Thyroid gland (tissue), 4 donors: Measurements from ENCODE around the gene PLXNC1. TPM values are rescaled to one million over a fixed set of nuclear protein-coding genes. Genes with fewer than 3 reads are reported as not detected.

Experiments used
- DNase-seq, 2 donors: peaks; one replicate each; pipeline ENCODE4 v3.0.0-alpha.2; 2019
- H3K27ac ChIP-seq, 3 donors: fragments of 200-600 bp; sonication (generic); 1 replicate in 2 of 3; 2 replicates in 1 of 3; pipeline ENCODE4 v1.5.1; 2016 to 2019; ENCODE audit warnings: mild to moderate bottlenecking in 1 of 3, moderate library complexity in 1 of 3
- H3K27me3 ChIP-seq: fragments of 200-600 bp; sonication (generic); one replicate; pipeline ENCODE4 v1.5.1; 2019
- H3K36me3 ChIP-seq, 2 donors: fragments of 200-600 bp; sonication (generic); one replicate each; pipeline ENCODE4 v1.5.1; 2016 to 2019
- H3K4me1 ChIP-seq, 2 donors: fragments of 200-600 bp; sonication (generic); one replicate each; pipeline ENCODE4 v1.5.1; 2017 to 2019
- H3K4me3 ChIP-seq, 3 donors: fragments of 200-600 bp; sonication (generic); replicated peaks in 1 of 3; 1 replicate in 2 of 3; 2 replicates in 1 of 3; pipeline ENCODE4 v1.5.1; 2016; ENCODE audit warnings: mild to moderate bottlenecking in 1 of 3
- H3K9me3 ChIP-seq: fragments of 200-600 bp; sonication (generic); one replicate; pipeline ENCODE4 v1.5.1; 2017
- CTCF ChIP-seq, 6 experiments: fragments of 200-600 bp in 3 of 6; fragments of 450-650 bp in 3 of 6; sonication (generic) in 3 of 6; IDR thresholded peaks; one replicate each; pipeline ENCODE4 v1.5.1; 2016 to 2019; ENCODE audit warnings: antibody characterized with exemption in 6 of 6, mild to moderate bottlenecking in 2 of 6, inconsistent platforms in 1 of 6, moderate library complexity in 1 of 6
- POLR2A ChIP-seq, 2 donors: fragments of 450-650 bp; IDR thresholded peaks; one replicate each; pipeline ENCODE4 v1.6.1; 2017; ENCODE audit warnings: antibody characterized with exemption in 2 of 2, mild to moderate bottlenecking in 2 of 2, moderate library complexity in 1 of 2
- WGBS, 2 donors: methylation state at CpG; one replicate each; pipeline ENCODE4 v1.1.5; 2017; 5-methylcytosine and 5-hydroxymethylcytosine counted together
- intact Hi-C: fragments of 100-400 bp; cut with DNase I; formaldehyde crosslinking; loops from one replicate; pipeline ENCODE4 v1.15.1; 2023
- total RNA-seq, 4 donors: library from RNA; depleted of rRNA; stranded (reverse); fragments of >200 nt; gene quantifications; one replicate each; pipeline ENCODE4 v1.2.3, GENCODE V29; 2016

The PLXNC1 gene
- total RNA-seq, 4 donors from 2014 or later, result 4.5 to 7.2 (median 5.1) TPM

GRCh38 chr12:94116191-94116590 lies 32.2 kb upstream of the PLXNC1 start:
- Histone ChIP-seq H3K36me3 (no peaks in the 10 kb centered on the region), H3K4me3 (no peak overlapping the region), H3K27ac (no peak overlapping the region), H3K4me1 (no peaks in the 10 kb centered on the region), H3K9me3 (no peaks in the 10 kb centered on the region), H3K27me3 (no peaks in the 10 kb centered on the region)
- 96 to 97% methylated on average over 2 of the region's 2 CpGs for WGBS, 2 donors
- intact Hi-C loops, result no loop called here
- no peak for DNase-seq
- TF ChIP-seq POLR2A (IDR thresholded peaks at IDR 0.05) (no peak), CTCF (IDR thresholded peaks at IDR 0.05) (no peak)

GRCh38 chr12:94121886-94122285 lies 26.5 kb upstream of the PLXNC1 start:
- Histone ChIP-seq H3K36me3 (no peaks in the 10 kb centered on the region), H3K27ac (no peak overlapping the region), H3K9me3 (no peaks in the 10 kb centered on the region), H3K27me3 (no peaks in the 10 kb centered on the region), H3K4me1 (no peaks in the 10 kb centered on the region), H3K4me3 (no peak overlapping the region)
- WGBS, 2 donors, result 38 to 84% methylated on average over 3 of the region's 3 CpGs
- intact Hi-C loops, result no loop called here
- no peak for DNase-seq
- TF ChIP-seq POLR2A (IDR thresholded peaks at IDR 0.05) (no peak), CTCF (IDR thresholded peaks at IDR 0.05) (no peak)

GRCh38 chr12:94122591-94122990 lies 25.8 kb upstream of the PLXNC1 start:
- Histone ChIP-seq H3K9me3 (no peaks in the 10 kb centered on the region), H3K27me3 (no peaks in the 10 kb centered on the region), H3K36me3 (no peaks in the 10 kb centered on the region), H3K4me1 (no peaks in the 10 kb centered on the region), H3K27ac (no peak overlapping the region), H3K4me3 (no peak overlapping the region)
- TF ChIP-seq POLR2A (IDR thresholded peaks at IDR 0.05) (no peak), CTCF (IDR thresholded peaks at IDR 0.05) (no peak)
- no peak for DNase-seq
- 87 to 90% methylated on average over 3 of the region's 3 CpGs for WGBS, 2 donors
- intact Hi-C loops, result no loop called here

- TF ChIP-seq POLR2A (IDR thresholded peaks at IDR 0.05), result no peak
- no peak for TF ChIP-seq CTCF (IDR thresholded peaks at IDR 0.05)
- no peaks in the 10 kb centered on the region for H3K27me3 ChIP-seq
- 88 to 90% methylated on average over 2 of the region's 2 CpGs for WGBS, 2 donors
- no peaks in the 10 kb centered on the region for H3K4me1 ChIP-seq
- intact Hi-C loops, result no loop called here
- H3K9me3 ChIP-seq, result no peaks in the 10 kb centered on the region
- no peak overlapping the region for H3K4me3 ChIP-seq
- no peak overlapping the region for H3K27ac ChIP-seq
- no peak for DNase-seq
- H3K36me3 ChIP-seq, result no peaks in the 10 kb centered on the region
These were observed 25.2 kb upstream of the PLXNC1 start for GRCh38 chr12:94123127-94123526.

GRCh38 chr12:94126067-94126466 lies 22.3 kb upstream of the PLXNC1 start:
- intact Hi-C loops, result no loop called here
- no peak for DNase-seq
- Histone ChIP-seq H3K4me1 (no peaks in the 10 kb centered on the region), H3K36me3 (no peaks in the 10 kb centered on the region), H3K27ac (no peak overlapping the region), H3K4me3 (no peak overlapping the region), H3K27me3 (no peaks in the 10 kb centered on the region), H3K9me3 (no peaks in the 10 kb centered on the region)
- TF ChIP-seq POLR2A (IDR thresholded peaks at IDR 0.05), result no peak
- 59 to 84% methylated on average over 1 of the region's 1 CpG for WGBS, 2 donors
